H1 (cell line): Measurements from ENCODE around the gene SPIRE2.

Experiments
- NRF1 ChIP-seq: IDR thresholded peaks from 2 replicates; pipeline ENCODE4 v1.6.1; 2011; ENCODE audit warnings: mild to moderate bottlenecking, low read depth, low read length, improper control_type of control experiment
- SIN3A ChIP-seq, 2 experiments: IDR thresholded peaks in 1 of 2; conservative IDR thresholded peaks in 1 of 2; 2 replicates each; pipeline ENCODE4 v1.6.1; 2011 to 2012; ENCODE audit warnings: low read length in 2 of 2, improper control_type of control experiment in 1 of 2, low read depth in 1 of 2, mild to moderate bottlenecking in 1 of 2
- ZNF274 ChIP-seq: IDR thresholded peaks from 2 replicates; pipeline ENCODE4 v1.7.0; 2012; ENCODE audit warnings: low read length, borderline replicate concordance; ENCODE audit errors: extremely low read depth

GRCh38 chr16:89796104-89796503 lies 32.2 kb upstream of the SPIRE2 start:
- TF ChIP-seq NRF1 (no peak), SIN3A (conservative IDR thresholded peaks at IDR 0.05 in 1 of 2, IDR thresholded peaks at IDR 0.05 in 1 of 2; ENCODE audit: low read depth in 1 of 2, low read length in 2 of 2) (no peak), ZNF274 (no peak)
